Neural progenitor cell (in vitro differentiated cells): Measurements from ENCODE around the gene UNK.

Experiments used
- CTCF ChIP-seq: fragments of 200-600 bp; sonication (generic); IDR thresholded peaks from 2 replicates; pipeline ENCODE4 v1.5.1; 2017; ENCODE audit warnings: antibody characterized with exemption, mild to moderate bottlenecking
- EZH2 ChIP-seq: fragments of 200-600 bp; sonication (generic); IDR thresholded peaks from 2 replicates; pipeline ENCODE4 v1.6.1; 2017; ENCODE audit warnings: antibody characterized with exemption, mild to moderate bottlenecking, moderate library complexity
- EZH2phosphoT487 ChIP-seq: fragments of 200-600 bp; sonication (generic); IDR thresholded peaks from 2 replicates; pipeline ENCODE4 v1.6.1; 2017; ENCODE audit warnings: antibody characterized with exemption

GRCh38 chr17:75842963-75843576, 58.5 kb downstream of the UNK start:
- TF ChIP-seq CTCF (no peak), EZH2phosphoT487 (no peak), EZH2 (no peak)
